Measurements from ENCODE around the gene ACTN1. TPM values are rescaled to one million over a fixed set of nuclear protein-coding genes. Genes with fewer than 3 reads are reported as not detected.

Gene ACTN1
- total RNA-seq, 1 donor from 2014 or later = 1,102 TPM

GRCh38 chr14:68972507-68973218, 6.4 kb downstream of the ACTN1 start:
- H3K9me3 Mint-ChIP-seq (ENCODE audit: low read depth) = no peaks in the 10 kb centered on the region
- peak overlapping the region; percentile 49 for H3K4me3 Mint-ChIP-seq (ENCODE audit: unreplicated experiment)
- no peaks in the 10 kb centered on the region for H3K27me3 Mint-ChIP-seq (ENCODE audit: low read depth)
- no peak for TF ChIP-seq CTCF (IDR thresholded peaks at IDR 0.05)
- peak overlapping the region; percentile 95 for H3K27ac Mint-ChIP-seq (ENCODE audit: unreplicated experiment)
- H3K4me1 Mint-ChIP-seq (ENCODE audit: low read depth) = peaks cover 98% of the 10 kb centered on the region
- H3K36me3 Mint-ChIP-seq (ENCODE audit: low read depth) = peaks cover 63% of the 10 kb centered on the region
- DNase-seq (ENCODE audit: low spot score) = no peak

DNA sequence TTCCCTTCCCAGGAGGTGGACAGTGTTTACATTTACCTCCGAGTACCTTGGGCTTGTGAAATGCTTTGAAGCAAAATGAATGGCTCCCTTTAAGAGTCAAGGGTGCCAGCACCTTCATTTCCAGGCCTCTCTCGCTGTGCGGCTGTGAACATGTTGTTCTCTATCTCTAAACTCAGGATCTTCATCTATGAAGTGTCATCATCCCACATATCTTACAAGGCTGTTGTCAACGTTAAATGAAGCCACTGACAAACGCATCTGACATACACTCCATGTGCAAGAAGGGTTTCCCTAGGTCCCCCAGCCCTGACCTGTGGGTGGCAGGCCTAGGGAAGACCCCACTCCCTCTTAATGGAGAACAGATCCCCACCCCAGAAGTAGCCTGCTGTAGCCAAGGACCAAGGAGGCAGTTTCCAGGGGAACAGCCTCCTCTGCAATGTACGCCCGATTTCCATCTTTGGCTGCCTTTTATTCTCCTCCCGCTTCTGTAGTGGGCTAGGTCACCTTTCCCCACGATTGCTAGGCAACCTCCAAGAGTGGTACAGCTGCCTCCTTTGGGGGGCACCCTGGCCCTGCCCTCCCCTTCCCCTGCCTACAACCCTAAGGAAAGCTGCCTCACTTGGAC, 7.6 kb downstream of the ACTN1 start:
- DNase-seq (ENCODE audit: low spot score) = no peak
- no peak for TF ChIP-seq CTCF (IDR thresholded peaks at IDR 0.05)
- no peaks in the 10 kb centered on the region for H3K9me3 Mint-ChIP-seq (ENCODE audit: low read depth)
- H3K4me3 Mint-ChIP-seq (ENCODE audit: unreplicated experiment) = peak overlapping the region; percentile 40
- peak overlapping the region; percentile 95 for H3K27ac Mint-ChIP-seq (ENCODE audit: unreplicated experiment)
- no peaks in the 10 kb centered on the region for H3K27me3 Mint-ChIP-seq (ENCODE audit: low read depth)
- peaks cover 100% of the 10 kb centered on the region for H3K4me1 Mint-ChIP-seq (ENCODE audit: low read depth)
- H3K36me3 Mint-ChIP-seq (ENCODE audit: low read depth) = peaks cover 54% of the 10 kb centered on the region

GRCh38 chr14:68970736-68971135, 8.4 kb downstream of the ACTN1 start:
- Mint-ChIP-seq H3K27me3 (ENCODE audit: low read depth) (no peaks in the 10 kb centered on the region), H3K9me3 (ENCODE audit: low read depth) (no peaks in the 10 kb centered on the region), H3K27ac (ENCODE audit: unreplicated experiment) (peak overlapping the region; percentile 95), H3K4me1 (ENCODE audit: low read depth) (peaks cover 100% of the 10 kb centered on the region), H3K36me3 (ENCODE audit: low read depth) (peaks cover 47% of the 10 kb centered on the region), H3K4me3 (ENCODE audit: unreplicated experiment) (peak overlapping the region; percentile 55)
- no peak for DNase-seq (ENCODE audit: low spot score)
- TF ChIP-seq CTCF (IDR thresholded peaks at IDR 0.05) = no peak

DNA sequence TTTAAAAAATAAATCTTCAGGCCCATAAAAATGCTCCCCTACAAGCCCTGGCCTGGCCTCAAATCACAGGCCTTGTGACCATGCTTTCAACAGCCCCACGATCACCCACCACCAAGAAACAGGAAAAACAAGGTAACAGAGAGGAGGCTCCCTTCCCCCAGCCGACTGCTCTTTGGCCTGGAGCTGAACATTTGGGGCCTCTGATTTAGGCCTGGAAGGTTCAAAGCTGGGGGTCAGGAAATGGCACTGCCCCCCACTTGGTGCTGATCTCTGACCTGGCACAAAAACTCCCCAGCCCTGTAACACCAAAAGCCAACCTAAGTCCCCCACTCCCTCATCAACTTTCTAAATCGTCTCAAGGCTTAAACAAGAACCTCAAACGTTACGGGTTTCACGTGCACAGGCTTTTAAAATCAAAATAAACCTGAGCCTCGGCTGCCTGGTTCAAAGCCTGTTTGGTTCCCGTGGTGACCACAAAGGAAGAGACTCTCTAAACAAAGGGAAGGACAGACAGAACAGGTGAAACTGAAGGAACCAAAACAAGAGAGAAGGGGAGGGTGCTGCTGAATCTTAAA, 9.0 kb downstream of the ACTN1 start:
- no peaks in the 10 kb centered on the region for H3K27me3 Mint-ChIP-seq (ENCODE audit: low read depth)
- TF ChIP-seq CTCF (IDR thresholded peaks at IDR 0.05) = no peak
- peak; percentile 49 for DNase-seq (ENCODE audit: low spot score)
- peaks cover 100% of the 10 kb centered on the region for H3K4me1 Mint-ChIP-seq (ENCODE audit: low read depth)
- H3K9me3 Mint-ChIP-seq (ENCODE audit: low read depth) = no peaks in the 10 kb centered on the region
- peak overlapping the region; percentile 55 for H3K4me3 Mint-ChIP-seq (ENCODE audit: unreplicated experiment)
- peak overlapping the region; percentile 95 for H3K27ac Mint-ChIP-seq (ENCODE audit: unreplicated experiment)
- H3K36me3 Mint-ChIP-seq (ENCODE audit: low read depth) = peaks cover 49% of the 10 kb centered on the region

- Mint-ChIP-seq H3K27ac (ENCODE audit: unreplicated experiment) (peak overlapping the region; percentile 95), H3K27me3 (ENCODE audit: low read depth) (no peaks in the 10 kb centered on the region), H3K36me3 (ENCODE audit: low read depth) (peaks cover 45% of the 10 kb centered on the region), H3K9me3 (ENCODE audit: low read depth) (no peaks in the 10 kb centered on the region), H3K4me1 (ENCODE audit: low read depth) (peaks cover 100% of the 10 kb centered on the region), H3K4me3 (ENCODE audit: unreplicated experiment) (peak overlapping the region; percentile 55)
- peak; percentile 39 for DNase-seq (ENCODE audit: low spot score)
- no peak for TF ChIP-seq CTCF (IDR thresholded peaks at IDR 0.05)
Measured at GRCh38 chr14:68969278-68970033, 9.6 kb downstream of the ACTN1 start.
